Karpas-422 (cell line): ENCODE data around the gene SLC2A5. TPM values are rescaled to one million over a fixed set of nuclear protein-coding genes. Genes with fewer than 3 reads are reported as not detected.
"Not testable (repeated sequence)": the region's sequence is repeated elsewhere in the genome, so short reads cannot be mapped to it uniquely, and the experiment has no call there.

Experiments used
- DNase-seq: peaks from one replicate; pipeline ENCODE4 v3.0.0-alpha.2; 2015
- H2AFZ ChIP-seq: fragments of 200-600 bp; sonication (generic); 2 replicates; pipeline ENCODE4 v1.6.1; 2014; ENCODE audit warnings: antibody characterized with exemption, low read length, mixed read lengths
- H3K27ac ChIP-seq: fragments of 200-600 bp; sonication (generic); 2 replicates; pipeline ENCODE4 v1.5.1; 2014; ENCODE audit warnings: mild to moderate bottlenecking, low read length, moderate library complexity
- H3K27me3 ChIP-seq: fragments of 200-600 bp; sonication (generic); 2 replicates; pipeline ENCODE4 v1.6.1; 2014; ENCODE audit warnings: low read length, mixed read lengths
- H3K36me3 ChIP-seq: fragments of 200-600 bp; sonication (generic); 2 replicates; pipeline ENCODE4 v1.6.1; 2014; ENCODE audit warnings: low read length, mixed read lengths; ENCODE audit not compliant: insufficient read depth
- H3K4me1 ChIP-seq: fragments of 200-600 bp; sonication (generic); 2 replicates; pipeline ENCODE4 v1.6.1; 2014; ENCODE audit warnings: mild to moderate bottlenecking, low read length, mixed read lengths
- H3K4me2 ChIP-seq: fragments of 200-600 bp; sonication (generic); 2 replicates; pipeline ENCODE4 v1.6.1; 2014; ENCODE audit warnings: low read length, low read depth, mild to moderate bottlenecking; ENCODE audit not compliant: poor library complexity, severe bottlenecking
- H3K4me3 ChIP-seq: fragments of 200-600 bp; sonication (generic); 2 replicates; pipeline ENCODE4 v1.5.1; 2014; ENCODE audit warnings: mild to moderate bottlenecking, antibody characterized with exemption, low read length, mixed read lengths
- H3K79me2 ChIP-seq: fragments of 200-600 bp; sonication (generic); 2 replicates; pipeline ENCODE4 v1.6.1; 2014; ENCODE audit warnings: mild to moderate bottlenecking, low read length, mixed read lengths
- H3K9ac ChIP-seq: fragments of 200-600 bp; sonication (generic); 2 replicates; pipeline ENCODE4 v1.6.0; 2014; ENCODE audit warnings: low read length
- H3K9me2 ChIP-seq: fragments of 200-600 bp; sonication (generic), shearing (Covaris generic); replicated peaks from 2 replicates; pipeline ENCODE4 v1.6.0; 2014; ENCODE audit warnings: mild to moderate bottlenecking, low read length, moderate library complexity; ENCODE audit not compliant: insufficient read depth
- H3K9me3 ChIP-seq: fragments of 300-700, 200-600 bp; sonication (generic); 2 replicates; pipeline ENCODE4 v1.6.1; 2014; ENCODE audit warnings: low read length, mixed read lengths
- H4K20me1 ChIP-seq: fragments of 200-600 bp; sonication (generic); 2 replicates; pipeline ENCODE4 v1.6.1; 2014; ENCODE audit warnings: mild to moderate bottlenecking, antibody characterized with exemption, low read length, low read depth; ENCODE audit not compliant: insufficient read depth
- total RNA-seq: library from RNA; depleted of rRNA; stranded (reverse); fragments of >200 nt; shearing (Covaris generic); gene quantifications from 2 replicates; pipeline ENCODE4 v1.2.3, GENCODE V29; 2014; ENCODE audit warnings: low replicate concordance

The SLC2A5 gene
- total RNA-seq, 1 experiment from 2014 or later, result 0.22 TPM

GRCh38 chr1:9095818-9096217 lies 26.4 kb upstream of the SLC2A5 start:
- Histone ChIP-seq H3K9me2 (no peaks in the 10 kb centered on the region), H4K20me1 (no peaks in the 10 kb centered on the region), H3K4me1 (no peaks in the 10 kb centered on the region), H2AFZ (no peak overlapping the region), H3K4me3 (no peak overlapping the region), H3K27me3 (no peaks in the 10 kb centered on the region), H3K9me3 (no peaks in the 10 kb centered on the region), H3K36me3 (no peaks in the 10 kb centered on the region), H3K27ac (no peak overlapping the region), H3K4me2 (no peak overlapping the region), H3K79me2 (no peaks in the 10 kb centered on the region), H3K9ac (no peak overlapping the region)
- no peak for DNase-seq

DNA sequence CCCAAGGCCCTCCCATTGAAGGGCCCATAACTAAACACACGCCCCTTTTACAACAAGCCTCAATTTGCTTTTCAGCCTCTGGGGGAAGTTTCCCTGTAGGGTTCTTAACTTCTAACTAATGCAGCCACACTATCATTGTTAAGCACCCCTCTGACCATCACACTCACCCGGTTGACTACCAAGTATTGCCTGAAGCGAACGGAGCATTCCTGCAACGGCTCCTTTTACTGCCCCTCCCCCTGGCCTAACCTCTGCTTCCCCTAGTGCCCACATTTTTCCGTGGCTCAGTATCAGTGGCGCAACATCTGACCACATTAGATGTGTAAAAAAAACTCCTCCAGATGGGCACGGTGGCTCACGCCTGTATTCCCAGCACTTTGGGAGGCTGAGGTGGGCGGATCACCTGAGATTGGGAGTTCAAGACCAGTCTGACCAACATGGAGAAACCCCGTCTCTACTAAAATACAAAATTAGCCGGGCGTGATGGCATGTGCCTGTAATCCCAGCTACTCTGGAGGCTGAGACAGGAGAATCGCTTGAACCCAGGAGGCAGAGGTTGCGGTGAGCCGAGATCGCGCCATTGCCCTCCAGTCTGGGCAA lies 24.7 kb upstream of the SLC2A5 start:
- not testable (repeated sequence) for H3K9me2 ChIP-seq, H3K27ac ChIP-seq, H3K36me3 ChIP-seq, H3K27me3 ChIP-seq, H3K9ac ChIP-seq, H3K4me1 ChIP-seq, H3K79me2 ChIP-seq, H3K4me3 ChIP-seq, H3K9me3 ChIP-seq, DNase-seq, H4K20me1 ChIP-seq, H3K4me2 ChIP-seq, H2AFZ ChIP-seq

DNA sequence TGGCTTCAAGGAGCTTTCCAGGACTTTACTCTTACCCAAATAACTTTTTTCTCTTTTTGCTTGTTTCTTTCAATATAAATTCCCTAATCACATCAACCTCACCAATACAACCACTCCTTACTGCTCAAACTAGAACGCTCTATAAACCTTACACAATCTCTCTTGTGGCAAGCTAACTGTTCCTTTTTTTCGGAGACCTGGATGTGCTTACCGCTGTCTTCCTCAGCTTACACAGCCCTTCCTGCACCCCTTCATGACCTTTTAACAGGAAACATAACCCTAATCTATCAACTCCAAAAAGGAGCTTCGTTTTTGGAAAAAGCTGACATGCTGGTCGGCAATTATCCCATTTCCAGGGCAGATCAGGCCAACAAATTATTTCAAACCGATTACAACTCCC lies 24.1 kb upstream of the SLC2A5 start:
- H2AFZ ChIP-seq, result no peak overlapping the region
- H3K4me3 ChIP-seq, result no peak overlapping the region
- H3K9ac ChIP-seq, result no peak overlapping the region
- no peaks in the 10 kb centered on the region for H3K36me3 ChIP-seq
- H3K27ac ChIP-seq, result no peak overlapping the region
- no peaks in the 10 kb centered on the region for H3K27me3 ChIP-seq
- DNase-seq, result no peak
- no peaks in the 10 kb centered on the region for H4K20me1 ChIP-seq
- no peaks in the 10 kb centered on the region for H3K9me3 ChIP-seq
- no peak overlapping the region for H3K4me2 ChIP-seq
- H3K9me2 ChIP-seq, result no peaks in the 10 kb centered on the region
- H3K79me2 ChIP-seq, result no peaks in the 10 kb centered on the region
- H3K4me1 ChIP-seq, result no peaks in the 10 kb centered on the region

DNA sequence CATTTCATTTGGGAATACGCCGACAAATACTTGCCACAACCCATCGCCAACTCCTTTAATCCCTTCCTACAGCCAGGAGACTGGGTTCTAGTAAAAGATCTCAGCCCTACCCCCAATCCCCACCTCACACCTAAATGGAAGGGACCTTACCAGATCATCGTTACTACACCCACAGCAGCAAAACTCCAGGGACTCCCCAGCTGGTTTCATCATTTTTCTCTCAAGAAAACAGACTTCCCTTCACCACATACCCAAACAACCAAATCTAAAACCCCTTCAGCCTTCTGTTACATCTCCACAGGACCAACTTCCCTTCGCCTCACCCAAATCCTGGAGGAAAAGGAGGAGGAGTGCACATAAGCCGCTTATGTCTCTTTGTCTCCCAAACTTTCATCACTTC lies 23.7 kb upstream of the SLC2A5 start:
- Histone ChIP-seq H3K9me2 (no peaks in the 10 kb centered on the region), H3K4me3 (no peak overlapping the region), H3K79me2 (no peaks in the 10 kb centered on the region), H3K9ac (no peak overlapping the region), H3K4me2 (no peak overlapping the region), H3K36me3 (no peaks in the 10 kb centered on the region), H4K20me1 (no peaks in the 10 kb centered on the region), H3K4me1 (no peaks in the 10 kb centered on the region), H3K27ac (no peak overlapping the region), H3K9me3 (no peaks in the 10 kb centered on the region), H3K27me3 (no peaks in the 10 kb centered on the region), H2AFZ (no peak overlapping the region)
- no peak for DNase-seq

DNA sequence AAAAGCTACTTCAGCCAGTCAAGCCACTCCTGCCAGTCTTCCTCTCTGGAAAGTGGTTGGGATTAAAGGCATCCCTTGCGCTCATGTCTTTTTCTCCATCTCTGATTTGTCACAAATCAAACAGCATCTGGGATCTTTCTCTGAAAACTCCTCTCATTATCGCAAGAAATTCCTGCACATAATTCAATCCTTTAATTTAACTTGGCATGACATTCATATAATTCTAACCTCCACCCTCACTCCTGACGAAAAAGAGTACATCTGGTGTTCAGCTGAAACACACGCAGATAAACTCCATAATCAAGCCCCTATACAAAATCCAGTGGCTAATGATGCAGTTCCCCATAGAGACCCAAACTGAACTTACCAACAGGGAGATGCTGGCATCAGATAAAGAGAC lies 19.4 kb upstream of the SLC2A5 start:
- Histone ChIP-seq H3K27me3 (no peaks in the 10 kb centered on the region), H3K9ac (no peak overlapping the region), H2AFZ (no peak overlapping the region), H3K79me2 (no peaks in the 10 kb centered on the region), H3K9me2 (no peaks in the 10 kb centered on the region), H4K20me1 (no peaks in the 10 kb centered on the region), H3K9me3 (no peaks in the 10 kb centered on the region), H3K4me3 (no peak overlapping the region), H3K4me2 (no peak overlapping the region), H3K36me3 (no peaks in the 10 kb centered on the region), H3K27ac (no peak overlapping the region), H3K4me1 (no peaks in the 10 kb centered on the region; the same call in 1 of the 2 replicates)
- DNase-seq, result no peak

GRCh38 chr1:9087411-9088125 lies 18.1 kb upstream of the SLC2A5 start:
- Histone ChIP-seq H3K27ac (no peak overlapping the region), H3K79me2 (no peaks in the 10 kb centered on the region), H3K4me1 (no peaks in the 10 kb centered on the region; the same call in 1 of the 2 replicates), H3K9ac (no peak overlapping the region), H3K27me3 (no peaks in the 10 kb centered on the region), H2AFZ (no peak overlapping the region), H3K4me2 (no peak overlapping the region), H3K4me3 (no peak overlapping the region), H3K36me3 (no peaks in the 10 kb centered on the region), H4K20me1 (no peaks in the 10 kb centered on the region), H3K9me2 (no peaks in the 10 kb centered on the region), H3K9me3 (no peaks in the 10 kb centered on the region)
- DNase-seq, result no peak

- H3K9me3 ChIP-seq, result no peaks in the 10 kb centered on the region
- no peaks in the 10 kb centered on the region for H3K9me2 ChIP-seq
- H3K4me3 ChIP-seq, result no peak overlapping the region
- H3K36me3 ChIP-seq, result no peaks in the 10 kb centered on the region
- H3K27ac ChIP-seq, result no peak overlapping the region
- H4K20me1 ChIP-seq, result no peaks in the 10 kb centered on the region
- H2AFZ ChIP-seq, result no peak overlapping the region
- H3K4me1 ChIP-seq, result peaks cover under 1% of the 10 kb centered on the region
- no peak overlapping the region for H3K4me2 ChIP-seq
- DNase-seq, result no peak
- H3K27me3 ChIP-seq, result no peaks in the 10 kb centered on the region
- H3K9ac ChIP-seq, result no peak overlapping the region
- no peaks in the 10 kb centered on the region for H3K79me2 ChIP-seq
Measured at GRCh38 chr1:9086796-9087195, 17.4 kb upstream of the SLC2A5 start.

DNA sequence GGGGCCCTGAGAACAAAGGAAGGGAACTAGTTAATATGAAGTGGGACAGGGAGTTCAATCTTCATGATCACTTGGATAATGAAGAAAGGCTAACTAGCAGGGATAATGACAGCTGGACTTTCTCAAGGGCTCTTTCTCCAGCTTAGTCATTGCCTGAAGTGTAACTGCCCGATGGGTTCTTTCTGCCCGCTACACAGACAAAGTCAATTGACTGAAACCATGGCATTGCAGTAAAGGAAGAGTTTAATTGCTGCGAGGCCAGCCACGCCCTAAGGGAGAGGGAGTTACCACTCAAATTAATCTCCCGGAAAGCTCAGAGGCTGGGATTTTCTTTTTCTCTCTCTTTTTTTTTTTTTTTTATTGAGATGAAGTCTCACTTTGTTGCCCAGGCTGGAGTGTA lies 16.6 kb upstream of the SLC2A5 start:
- Histone ChIP-seq H2AFZ (no peak overlapping the region), H3K27ac (no peak overlapping the region), H3K79me2 (no peaks in the 10 kb centered on the region), H3K4me1 (peaks cover 8% of the 10 kb centered on the region), H3K9me3 (no peaks in the 10 kb centered on the region), H3K36me3 (no peaks in the 10 kb centered on the region), H3K4me2 (no peak overlapping the region), H3K9ac (no peak overlapping the region), H3K9me2 (no peaks in the 10 kb centered on the region), H3K27me3 (no peaks in the 10 kb centered on the region), H3K4me3 (no peak overlapping the region), H4K20me1 (no peaks in the 10 kb centered on the region)
- no peak for DNase-seq
